Activated CD8-positive, alpha-beta memory T cell treated with anti-CD3 and anti-CD28 coated beads, Interleukin-2, amount 50 U/mL, for 48 hours (primary cell): ENCODE data around the gene ROS1.
"Not testable (repeated sequence)": the region's sequence is repeated elsewhere in the genome, so short reads cannot be mapped to it uniquely, and the experiment has no call there.

Experiments used
- DNase-seq: peaks from one replicate; pipeline ENCODE4 v3.0.0-alpha.2; 2020

The ROS1 gene

GRCh38 chr6:117375446-117375845 is 50.3 kb downstream of the ROS1 start:
- no peak for DNase-seq

GRCh38 chr6:117373211-117373813 is 52.4 kb downstream of the ROS1 start:
- DNase-seq: no peak

- not testable (repeated sequence) for DNase-seq
Observed at GRCh38 chr6:117372289-117372688, 53.5 kb downstream of the ROS1 start.

- DNase-seq: no peak
Observed at GRCh38 chr6:117371492-117371891, 54.2 kb downstream of the ROS1 start.

GRCh38 chr6:117359581-117359980 is 66.2 kb downstream of the ROS1 start:
- no peak for DNase-seq

GRCh38 chr6:117354671-117355070 is 71.1 kb downstream of the ROS1 start:
- no peak for DNase-seq

GRCh38 chr6:117352466-117353081 is 73.2 kb downstream of the ROS1 start:
- DNase-seq: no peak

GRCh38 chr6:117351521-117351920 is 74.2 kb downstream of the ROS1 start:
- no peak for DNase-seq

- no peak for DNase-seq
Observed at GRCh38 chr6:117346142-117346930, 79.4 kb downstream of the ROS1 start.

GRCh38 chr6:117345292-117345610 is 80.5 kb downstream of the ROS1 start:
- no peak for DNase-seq

- no peak for DNase-seq
Observed at GRCh38 chr6:117344444-117345291, 81.1 kb downstream of the ROS1 start.

GRCh38 chr6:117338567-117338966 is 87.2 kb downstream of the ROS1 start:
- DNase-seq: no peak

- no peak for DNase-seq
Observed at GRCh38 chr6:117329926-117330325, 95.8 kb downstream of the ROS1 start.

GRCh38 chr6:117328500-117328899 is 97.2 kb downstream of the ROS1 start:
- DNase-seq: no peak

- DNase-seq: no peak
Observed at GRCh38 chr6:117328005-117328389, 97.7 kb downstream of the ROS1 start.

GRCh38 chr6:117327149-117328004 is 98.4 kb downstream of the ROS1 start:
- DNase-seq: no peak

GRCh38 chr6:117326396-117326795 is 99.3 kb downstream of the ROS1 start:
- DNase-seq: no peak

- no peak for DNase-seq
Observed at GRCh38 chr6:117317261-117317660, 108.5 kb downstream of the ROS1 start.

GRCh38 chr6:117311726-117312125 is 114.0 kb downstream of the ROS1 start:
- DNase-seq: no peak

- no peak for DNase-seq
Observed at GRCh38 chr6:117311310-117311709, 114.4 kb downstream of the ROS1 start.

- no peak for DNase-seq
Observed at GRCh38 chr6:117309611-117310010, 116.1 kb downstream of the ROS1 start.

GRCh38 chr6:117309069-117309468 is 116.7 kb downstream of the ROS1 start:
- DNase-seq: no peak
